Prostate gland (tissue), 2 donors: Measurements from ENCODE around the gene FAM13B. TPM values are rescaled to one million over a fixed set of nuclear protein-coding genes. Genes with fewer than 3 reads are reported as not detected.
A peak's percentile ranks its signal among the peaks of the same experiment; 100 is the strongest.

Experiments used
- DNase-seq: peaks from one replicate; pipeline ENCODE4 v3.0.0-alpha.2; 2019; ENCODE audit warnings: low spot score
- H3K27ac ChIP-seq, 2 donors: fragments of 200-600 bp; sonication (generic); 2 replicates each; pipeline ENCODE4 v1.5.1; 2017 to 2019
- H3K27me3 ChIP-seq: fragments of 200-600 bp; sonication (generic); replicated peaks from 2 replicates; pipeline ENCODE4 v1.5.1; 2019; ENCODE audit not compliant: insufficient read depth
- H3K36me3 ChIP-seq, 2 donors: fragments of 200-600 bp; sonication (generic); 1 replicate in 1 of 2; 2 replicates in 1 of 2; pipeline versions ENCODE4 v1.5.1 to v1.8.1; 2017 to 2019
- H3K4me1 ChIP-seq: fragments of 200-600 bp; sonication (generic); replicated peaks from 2 replicates; pipeline ENCODE4 v1.5.1; 2019
- H3K4me3 ChIP-seq, 2 donors: fragments of 200-600 bp; sonication (generic); 2 replicates each; pipeline ENCODE4 v1.5.1; 2017 to 2019
- H3K9me3 ChIP-seq: fragments of 200-600 bp; sonication (generic); 2 replicates; pipeline ENCODE4 v1.5.1; 2017
- CTCF ChIP-seq, 4 experiments: fragments of 200-600 bp in 2 of 4; fragments of 450-650 bp in 2 of 4; sonication (generic) in 2 of 4; IDR thresholded peaks; 1 replicate in 3 of 4; 2 replicates in 1 of 4; pipeline ENCODE4 v1.5.1; 2016 to 2019; ENCODE audit warnings: antibody characterized with exemption in 4 of 4, mild to moderate bottlenecking in 2 of 4, moderate library complexity in 2 of 4
- POLR2A ChIP-seq: fragments of 450-650 bp; IDR thresholded peaks from one replicate; pipeline ENCODE4 v1.6.1; 2016; ENCODE audit warnings: antibody characterized with exemption, mild to moderate bottlenecking
- POLR2AphosphoS5 ChIP-seq: sonication (generic); formaldehyde crosslinking; IDR thresholded peaks from one replicate; pipeline ENCODE4 v1.6.1; 2017; ENCODE audit warnings: antibody characterized with exemption
- WGBS: methylation state at CpG from one replicate; pipeline ENCODE4 v1.1.5; 2018; 5-methylcytosine and 5-hydroxymethylcytosine counted together
- intact Hi-C: fragments of 100-400 bp; cut with DNase I; formaldehyde crosslinking; loops from one replicate; pipeline ENCODE4 v1.14.2; 2022
- total RNA-seq, 2 donors: library from RNA; depleted of rRNA; stranded (reverse); fragments of >200 nt; gene quantifications; one replicate each; pipeline ENCODE4 v1.1.0, GENCODE V29; 2016

Gene FAM13B
- total RNA-seq, 2 donors from 2014 or later: 34.4 to 107 TPM

GRCh38 chr5:137894586-137894985, 138.3 kb downstream of the FAM13B start:
- Histone ChIP-seq H3K4me1 (no peaks in the 10 kb centered on the region), H3K27ac (no peak overlapping the region), H3K36me3 (no peaks in the 10 kb centered on the region), H3K9me3 (no peaks in the 10 kb centered on the region), H3K4me3 (no peak overlapping the region), H3K27me3 (no peaks in the 10 kb centered on the region)
- intact Hi-C loops: no loop called here
- DNase-seq: no peak
- TF ChIP-seq CTCF (IDR thresholded peaks at IDR 0.05): no peak
- TF ChIP-seq POLR2AphosphoS5: peak; percentile 36
- TF ChIP-seq POLR2A: no peak

- intact Hi-C loops: no loop called here
- H3K36me3 ChIP-seq: no peaks in the 10 kb centered on the region
- H3K4me1 ChIP-seq: no peaks in the 10 kb centered on the region
- TF ChIP-seq CTCF (IDR thresholded peaks at IDR 0.05): peak in 1 of 4 experiments; percentile 34
- no peak for TF ChIP-seq POLR2A
- no peak for TF ChIP-seq POLR2AphosphoS5
- no peak for DNase-seq
- WGBS: 92% methylated on average over 3 of the region's 3 CpGs
- no peak overlapping the region for H3K27ac ChIP-seq
- H3K9me3 ChIP-seq: no peaks in the 10 kb centered on the region
- no peaks in the 10 kb centered on the region for H3K27me3 ChIP-seq
- H3K4me3 ChIP-seq: no peak overlapping the region
These were observed 141.0 kb downstream of the FAM13B start for GRCh38 chr5:137891849-137892248.

GRCh38 chr5:137890845-137891244, 142.0 kb downstream of the FAM13B start:
- H3K27me3 ChIP-seq: no peaks in the 10 kb centered on the region
- intact Hi-C loops: no loop called here
- H3K4me1 ChIP-seq: no peaks in the 10 kb centered on the region
- H3K27ac ChIP-seq: no peak overlapping the region
- TF ChIP-seq POLR2AphosphoS5: no peak
- TF ChIP-seq CTCF (IDR thresholded peaks at IDR 0.05): no peak
- H3K9me3 ChIP-seq: no peaks in the 10 kb centered on the region
- H3K36me3 ChIP-seq: no peaks in the 10 kb centered on the region
- DNase-seq: no peak
- no peak overlapping the region for H3K4me3 ChIP-seq
- WGBS: 79% methylated on average over 1 of the region's 1 CpG

GRCh38 chr5:137888863-137889759, 143.8 kb downstream of the FAM13B start, which contains the start of gene PKD2L2:
TSS of gene PKD2L2 (plus strand) at chr5:137889457. CDS start at chr5:137889492, 35 bp downstream.
- H3K36me3 ChIP-seq: no peaks in the 10 kb centered on the region
- H3K4me1 ChIP-seq: no peaks in the 10 kb centered on the region
- H3K4me3 ChIP-seq: peak within 1 kb of the TSS; percentile 24 to 43
- intact Hi-C loops: no loop called here
- H3K27ac ChIP-seq: peak within 1 kb of the TSS; percentile 63 to 72
- H3K27me3 ChIP-seq: no peaks in the 10 kb centered on the region
- peak; percentile 67 for DNase-seq
- TF ChIP-seq POLR2A (peak; percentile 51), POLR2AphosphoS5 (peak; percentile 50), CTCF (IDR thresholded peaks at IDR 0.05) (peak in 1 of 4 experiments; percentile 23)
- no peaks in the 10 kb centered on the region for H3K9me3 ChIP-seq
- 13% methylated on average over 48 of the region's 59 CpGs for WGBS

- Histone ChIP-seq H3K36me3 (no peaks in the 10 kb centered on the region), H3K9me3 (no peaks in the 10 kb centered on the region), H3K27ac (peak overlapping the region; percentile 63 to 72), H3K4me1 (no peaks in the 10 kb centered on the region), H3K27me3 (no peaks in the 10 kb centered on the region), H3K4me3 (peak overlapping the region in 1 of 2 donors; percentile 24)
- DNase-seq: no peak
- TF ChIP-seq POLR2AphosphoS5 (no peak), POLR2A (no peak), CTCF (IDR thresholded peaks at IDR 0.05) (no peak)
- WGBS: 36% methylated on average over 7 of the region's 7 CpGs
- intact Hi-C loops: no loop called here
These were observed 144.4 kb downstream of the FAM13B start for GRCh38 chr5:137888466-137888862.
